Erythroblast (primary cell): Measurements from ENCODE around the gene AGPAT4.
"Not testable (repeated sequence)": the region's sequence is repeated elsewhere in the genome, so short reads cannot be mapped to it uniquely, and the experiment has no call there.

ENCODE experiments used
- DNase-seq, 2 experiments: peaks; one replicate each; lab custom pipeline; 2025; lab: John Stamatoyannopoulos, UW
- GATA1 ChIP-seq: IDR thresholded peaks from 2 replicates; pipeline ENCODE4 v1.6.1; 2011; ENCODE audit warnings: low read depth, mild to moderate bottlenecking, control low read depth, low read length, moderate library complexity
- POLR2A ChIP-seq: IDR thresholded peaks from 2 replicates; pipeline ENCODE4 v1.6.1; 2011; ENCODE audit warnings: mild to moderate bottlenecking, low read length

Gene AGPAT4

GRCh38 chr6:161186173-161186769 is 87.6 kb downstream of the AGPAT4 start:
- DNase-seq = no peak
- no peak for TF ChIP-seq POLR2A
- no peak for TF ChIP-seq GATA1

GRCh38 chr6:161181121-161181520 is 92.7 kb downstream of the AGPAT4 start:
- TF ChIP-seq POLR2A = no peak
- TF ChIP-seq GATA1 = no peak
- no peak for DNase-seq

GRCh38 chr6:161178155-161178554 is 95.7 kb downstream of the AGPAT4 start:
- not testable (repeated sequence) for DNase-seq

- not testable (repeated sequence) for DNase-seq
Measured at GRCh38 chr6:161176428-161176827, 97.4 kb downstream of the AGPAT4 start.

GRCh38 chr6:161172769-161173168 is 101.1 kb downstream of the AGPAT4 start:
- DNase-seq = not testable (repeated sequence)

- no peak for TF ChIP-seq POLR2A
- no peak for TF ChIP-seq GATA1
- DNase-seq = no peak
Measured at GRCh38 chr6:161171207-161171606, 102.7 kb downstream of the AGPAT4 start.

- no peak for DNase-seq
- TF ChIP-seq GATA1 = no peak
- TF ChIP-seq POLR2A = no peak
Measured at GRCh38 chr6:161169696-161170095, 104.2 kb downstream of the AGPAT4 start.

- no peak for DNase-seq
- TF ChIP-seq GATA1 (no peak), POLR2A (no peak)
Measured at GRCh38 chr6:161169035-161169434, 104.8 kb downstream of the AGPAT4 start.

GRCh38 chr6:161168281-161168891 is 105.5 kb downstream of the AGPAT4 start:
- DNase-seq = no peak
- no peak for TF ChIP-seq POLR2A

GRCh38 chr6:161166677-161167076 is 107.2 kb downstream of the AGPAT4 start:
- TF ChIP-seq POLR2A (no peak), GATA1 (no peak)
- DNase-seq = no peak

- no peak for DNase-seq
Measured at GRCh38 chr6:161166176-161166575, 107.7 kb downstream of the AGPAT4 start.

GRCh38 chr6:161164182-161164625 is 109.7 kb downstream of the AGPAT4 start:
- TF ChIP-seq GATA1 (no peak), POLR2A (no peak)
- DNase-seq = no peak

More at GRCh38 chr6:161166176-161166575, 107.7 kb downstream of the AGPAT4 start:
- TF ChIP-seq POLR2A (no peak), GATA1 (no peak)

- TF ChIP-seq POLR2A = no peak
- no peak for TF ChIP-seq GATA1
- DNase-seq = no peak
Measured at GRCh38 chr6:161163466-161164181, 110.2 kb downstream of the AGPAT4 start.

GRCh38 chr6:161162722-161163121 is 111.1 kb downstream of the AGPAT4 start:
- TF ChIP-seq GATA1 (no peak), POLR2A (no peak)

More at GRCh38 chr6:161162722-161163121, 111.1 kb downstream of the AGPAT4 start:
- no peak for DNase-seq
